B cell (primary cell): ENCODE data around the gene TRIM54.

Source experiments
- EZH2 ChIP-seq: IDR thresholded peaks from 2 replicates; pipeline ENCODE4 v1.6.1; 2012; ENCODE audit warnings: borderline replicate concordance, low read depth, mild to moderate bottlenecking, moderate library complexity, low read length; ENCODE audit not compliant: insufficient read depth, poor library complexity, severe bottlenecking
- TF ChIP-seq, protein P1 (sequence below): fragments of 200-600 bp; IDR thresholded peaks from one replicate; pipeline ENCODE4 v1.8.0; 2022; ENCODE audit warnings: antibody characterized with exemption, mild to moderate bottlenecking

DNA sequence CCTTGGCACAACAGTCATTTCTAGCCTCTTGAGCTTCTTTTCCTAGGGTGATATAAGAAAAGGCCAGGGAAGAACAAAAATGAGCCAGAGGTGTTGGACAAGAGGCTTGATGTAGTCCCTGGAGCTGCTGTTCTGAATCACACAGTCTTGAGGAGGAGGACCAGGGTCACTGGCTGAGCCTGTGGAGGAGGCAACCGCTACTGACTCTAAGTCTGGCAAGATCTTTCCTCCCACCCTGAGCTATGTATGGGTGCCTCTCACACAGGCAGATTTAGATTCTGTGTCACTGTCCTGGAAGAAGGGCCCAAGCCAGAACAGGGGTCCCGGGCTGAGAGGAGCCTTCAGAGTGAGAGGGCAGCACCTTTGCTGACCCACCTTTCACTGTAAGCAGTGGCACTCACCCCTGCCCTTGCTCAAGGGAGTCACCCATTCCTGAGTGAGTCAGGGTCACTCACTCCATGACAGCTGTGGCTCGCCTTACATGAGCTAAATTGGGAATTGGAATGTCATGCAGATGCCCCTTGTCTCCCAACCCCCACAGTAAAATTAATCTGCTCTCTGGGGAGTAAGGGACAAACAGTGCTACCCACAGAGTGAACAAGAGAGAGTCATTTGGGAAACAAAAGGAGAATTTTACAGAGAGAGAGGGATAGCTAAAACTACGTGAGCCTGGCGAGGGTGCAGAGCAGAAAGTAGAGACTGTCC, at the start of gene TRIM54:
- TF ChIP-seq, protein P1, sequence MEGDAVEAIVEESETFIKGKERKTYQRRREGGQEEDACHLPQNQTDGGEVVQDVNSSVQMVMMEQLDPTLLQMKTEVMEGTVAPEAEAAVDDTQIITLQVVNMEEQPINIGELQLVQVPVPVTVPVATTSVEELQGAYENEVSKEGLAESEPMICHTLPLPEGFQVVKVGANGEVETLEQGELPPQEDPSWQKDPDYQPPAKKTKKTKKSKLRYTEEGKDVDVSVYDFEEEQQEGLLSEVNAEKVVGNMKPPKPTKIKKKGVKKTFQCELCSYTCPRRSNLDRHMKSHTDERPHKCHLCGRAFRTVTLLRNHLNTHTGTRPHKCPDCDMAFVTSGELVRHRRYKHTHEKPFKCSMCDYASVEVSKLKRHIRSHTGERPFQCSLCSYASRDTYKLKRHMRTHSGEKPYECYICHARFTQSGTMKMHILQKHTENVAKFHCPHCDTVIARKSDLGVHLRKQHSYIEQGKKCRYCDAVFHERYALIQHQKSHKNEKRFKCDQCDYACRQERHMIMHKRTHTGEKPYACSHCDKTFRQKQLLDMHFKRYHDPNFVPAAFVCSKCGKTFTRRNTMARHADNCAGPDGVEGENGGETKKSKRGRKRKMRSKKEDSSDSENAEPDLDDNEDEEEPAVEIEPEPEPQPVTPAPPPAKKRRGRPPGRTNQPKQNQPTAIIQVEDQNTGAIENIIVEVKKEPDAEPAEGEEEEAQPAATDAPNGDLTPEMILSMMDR, result no peak
- no peak for TF ChIP-seq EZH2
